Common myeloid progenitor, CD34-positive (primary cell): ENCODE data around the gene MOV10.

ENCODE experiments used
- CTCF ChIA-PET: fragments of 350-600 bp; sonication (Branson Sonifier 250); formaldehyde crosslinking; loops from one replicate; lab custom pipeline; 2021; ENCODE audit warnings: antibody characterized with exemption; lab: Charles Lee
- POLR2A ChIA-PET: fragments of 350-600 bp; sonication (Branson Sonifier 250); formaldehyde crosslinking; loops from one replicate; lab custom pipeline; 2021; ENCODE audit warnings: antibody characterized with exemption; lab: Charles Lee
- DNase-seq, 3 donors: peaks; one replicate each; pipeline versions ENCODE4 v3.0.0 to v3.0.0-alpha.2; 2013
- H3K27ac ChIP-seq, 2 experiments: 1 replicate in 1 of 2; 2 replicates in 1 of 2; pipeline ENCODE4 v1.7.0; 2013; ENCODE audit warnings: inconsistent platforms in 2 of 2, low read length in 2 of 2, mild to moderate bottlenecking in 2 of 2, low read depth in 1 of 2, moderate library complexity in 1 of 2; ENCODE audit not compliant: severe bottlenecking in 2 of 2, insufficient read depth in 1 of 2, poor library complexity in 1 of 2
- H3K27me3 ChIP-seq, 5 experiments: replicated peaks in 2 of 5; 1 replicate in 3 of 5; 2 replicates in 2 of 5; pipeline versions ENCODE4 v1.6.1 to v1.7.0; 2013; ENCODE audit warnings: low read length in 4 of 5, mild to moderate bottlenecking in 2 of 5, moderate library complexity in 2 of 5, inconsistent platforms in 1 of 5; ENCODE audit not compliant: insufficient read depth in 5 of 5, control insufficient read depth in 4 of 5
- H3K36me3 ChIP-seq, 4 experiments: 1 replicate in 2 of 4; 2 replicates in 2 of 4; pipeline versions ENCODE4 v1.6.1 to v1.7.0; 2013; ENCODE audit warnings: low read length in 3 of 4, control low read depth in 1 of 4, mild to moderate bottlenecking in 1 of 4; ENCODE audit not compliant: control insufficient read depth in 4 of 4, insufficient read depth in 4 of 4
- H3K4me1 ChIP-seq, 4 experiments: 1 replicate in 3 of 4; 2 replicates in 1 of 4; pipeline versions ENCODE4 v1.6.1 to v1.7.1; 2013; ENCODE audit warnings: low read length in 3 of 4, mild to moderate bottlenecking in 3 of 4, control low read depth in 1 of 4, inconsistent platforms in 1 of 4, moderate library complexity in 1 of 4; ENCODE audit not compliant: control insufficient read depth in 4 of 4, insufficient read depth in 4 of 4; ENCODE audit errors: control extremely low read depth in 1 of 4
- H3K4me3 ChIP-seq, 7 experiments: 1 replicate in 4 of 7; 2 replicates in 3 of 7; pipeline versions ENCODE4 v1.5.1 to v1.7.0; 2013; ENCODE audit warnings: mild to moderate bottlenecking in 7 of 7, low read length in 6 of 7, moderate library complexity in 6 of 7, inconsistent platforms in 2 of 7, low read depth in 2 of 7, control low read depth in 1 of 7; ENCODE audit not compliant: insufficient read depth in 4 of 7, control insufficient read depth in 1 of 7; ENCODE audit errors: extremely low read depth in 1 of 7
- H3K9me3 ChIP-seq, 5 experiments: 1 replicate in 4 of 5; 2 replicates in 1 of 5; pipeline versions ENCODE4 v1.6.1 to v1.7.1; 2013; ENCODE audit warnings: low read length in 4 of 5, mild to moderate bottlenecking in 2 of 5, inconsistent platforms in 1 of 5, low read depth in 1 of 5, moderate library complexity in 1 of 5; ENCODE audit not compliant: control insufficient read depth in 4 of 5, insufficient read depth in 2 of 5; ENCODE audit errors: control extremely low read depth in 1 of 5
- WGBS: methylation state at CpG from one replicate; pipeline ENCODE4 v1.1.5; 2013; ENCODE audit not compliant: insufficient coverage; 5-methylcytosine and 5-hydroxymethylcytosine counted together

The MOV10 gene

DNA sequence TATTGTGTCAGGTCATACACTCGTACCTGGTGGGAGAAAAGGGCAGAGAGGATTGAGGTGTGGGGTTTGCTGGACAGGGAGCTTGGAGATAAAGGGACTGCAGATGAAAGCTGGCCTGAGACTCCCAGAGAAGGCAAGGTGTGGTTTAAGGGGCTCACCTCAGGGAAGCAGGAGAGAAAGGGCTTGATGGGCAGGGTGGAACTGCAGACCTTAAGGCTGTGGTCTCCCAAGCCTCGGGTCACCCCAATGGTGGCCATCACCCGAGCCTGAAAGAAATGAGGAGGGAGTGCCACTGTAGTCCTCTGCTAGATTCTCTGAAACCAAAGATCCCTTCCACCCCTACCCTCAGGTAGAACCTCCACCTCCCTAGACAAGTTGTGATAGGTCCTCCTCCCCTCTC is 36.1 kb downstream of the MOV10 start:
- Histone ChIP-seq H3K4me3 (no peak overlapping the region), H3K27ac (no peak overlapping the region), H3K4me1 (peaks cover 0 to 35% (median 32%) of the 10 kb centered on the region in 4 experiments), H3K9me3 (no peaks in the 10 kb centered on the region), H3K36me3 (no peaks in the 10 kb centered on the region), H3K27me3 (peaks cover 0 to 9% (median 2%) of the 10 kb centered on the region in 5 experiments)
- CTCF ChIA-PET, result interaction anchor here (0.9 to 4.4 kb wide), 4 partner anchors 9 to 321 kb away, joined by 3 to 21 read pairs (median 8); a partner anchor contains a TSS
- POLR2A ChIA-PET, result no interaction called here
- 100% methylated on average over 1 of the region's 3 CpGs for WGBS
- DNase-seq, result no peak

DNA sequence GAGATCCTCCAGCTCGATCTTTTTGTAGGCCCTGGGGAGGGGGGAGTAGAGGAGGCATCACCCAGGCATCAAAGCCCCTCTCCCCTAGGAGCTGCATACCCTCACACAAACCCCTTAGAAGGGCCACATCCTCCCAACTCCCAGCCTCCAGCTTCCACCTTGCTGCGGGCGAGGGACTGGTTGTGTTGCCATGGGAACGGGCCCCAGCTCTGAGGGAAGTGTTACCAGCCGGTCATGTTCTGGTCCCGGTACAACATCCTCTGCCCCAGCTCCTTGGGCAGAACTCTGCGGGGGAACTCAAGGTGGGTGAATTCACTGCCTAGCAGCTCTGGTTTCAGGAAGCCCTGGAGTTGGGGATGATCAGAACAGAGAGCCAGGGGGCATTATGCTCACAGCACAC is 36.6 kb downstream of the MOV10 start:
- POLR2A ChIA-PET, result interaction anchor here (1.0 kb wide), 1 partner anchor 320 kb away, joined by 3 read pairs; no protein-coding TSS in a partner anchor
- 64% methylated on average over 4 of the region's 7 CpGs for WGBS
- H3K27me3 ChIP-seq, result peaks cover 0 to 9% (median 2%) of the 10 kb centered on the region in 5 experiments

DNA sequence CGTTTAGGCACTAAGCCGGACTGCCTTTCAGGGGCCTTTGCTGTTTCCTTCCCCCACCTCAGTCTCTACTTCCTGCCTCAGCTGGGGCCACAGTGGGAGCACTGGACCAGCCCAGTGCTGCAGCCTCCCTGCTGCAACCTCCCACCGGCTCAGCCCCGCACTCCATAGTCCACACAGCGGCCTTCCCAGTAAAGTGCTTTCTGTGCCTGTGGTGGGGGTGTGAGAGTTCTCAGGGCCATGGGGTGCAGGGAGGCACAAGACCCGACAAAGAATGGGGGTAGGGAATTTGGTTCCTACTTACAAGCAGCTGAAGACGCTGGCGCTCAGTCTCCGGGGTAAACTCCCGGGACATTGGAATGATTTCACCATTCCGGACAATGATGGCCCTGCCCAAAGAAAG is 37.2 kb downstream of the MOV10 start:
- H3K4me3 ChIP-seq, result no peak overlapping the region
- no peaks in the 10 kb centered on the region for H3K36me3 ChIP-seq
- peaks cover 0 to 9% (median 2%) of the 10 kb centered on the region in 5 experiments for H3K27me3 ChIP-seq
- 87% methylated on average over 8 of the region's 11 CpGs for WGBS
- CTCF ChIA-PET, result interaction anchor here (2.6 kb wide), 1 partner anchor 12 kb away, joined by 9 read pairs; no protein-coding TSS in a partner anchor
- H3K4me1 ChIP-seq, result peaks cover 0 to 33% (median 29%) of the 10 kb centered on the region in 4 experiments
- no peak overlapping the region for H3K27ac ChIP-seq
- H3K9me3 ChIP-seq, result no peaks in the 10 kb centered on the region
- DNase-seq, result no peak
- POLR2A ChIA-PET, result interaction anchor here (1.0 kb wide), 1 partner anchor 321 kb away, joined by 3 read pairs; no protein-coding TSS in a partner anchor

More for the DNA sequence above, 36.6 kb downstream of the MOV10 start:
- no peak for DNase-seq
- Histone ChIP-seq H3K9me3 (no peaks in the 10 kb centered on the region), H3K27ac (no peak overlapping the region), H3K36me3 (no peaks in the 10 kb centered on the region), H3K4me1 (peaks cover 0 to 35% (median 32%) of the 10 kb centered on the region in 4 experiments), H3K4me3 (no peak overlapping the region)
- CTCF ChIA-PET, result interaction anchor here (0.9 to 4.4 kb wide), 4 partner anchors 9 to 321 kb away, joined by 3 to 21 read pairs (median 8); a partner anchor contains a TSS

DNA sequence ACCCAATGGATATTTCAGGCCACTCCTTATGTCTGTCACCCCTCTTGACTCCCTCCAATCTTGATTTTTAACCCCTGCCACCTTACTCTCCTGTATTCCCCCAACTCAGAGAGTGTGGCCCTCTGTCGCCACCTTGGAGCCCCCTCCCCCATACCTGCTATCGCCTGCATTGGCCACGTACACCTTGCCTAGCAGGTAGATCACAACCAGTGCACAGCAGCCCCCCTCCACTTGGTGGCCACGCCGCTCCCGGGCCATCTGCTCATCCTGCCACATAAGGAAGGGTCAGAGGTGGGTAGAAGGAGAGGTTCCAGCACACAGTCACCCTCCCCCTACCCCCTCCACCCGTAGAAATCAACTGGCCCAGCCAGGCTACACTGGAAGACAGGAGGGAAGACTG is 37.7 kb downstream of the MOV10 start:
- H3K36me3 ChIP-seq, result no peaks in the 10 kb centered on the region
- peaks cover 0 to 31% (median 28%) of the 10 kb centered on the region in 4 experiments for H3K4me1 ChIP-seq
- ChIA-PET POLR2A (no interaction called here), CTCF (interaction anchor here (0.9 to 2.6 kb wide), 2 partner anchors 12 to 38 kb away, joined by 4 to 9 read pairs; partner anchors contain the start of gene MOV10)
- H3K27me3 ChIP-seq, result peaks cover 0 to 12% (median 3%) of the 10 kb centered on the region in 5 experiments
- no peak for DNase-seq
- no peak overlapping the region for H3K4me3 ChIP-seq
- H3K27ac ChIP-seq, result no peak overlapping the region
- H3K9me3 ChIP-seq, result no peaks in the 10 kb centered on the region
- WGBS, result 100% methylated on average over 3 of the region's 7 CpGs

DNA sequence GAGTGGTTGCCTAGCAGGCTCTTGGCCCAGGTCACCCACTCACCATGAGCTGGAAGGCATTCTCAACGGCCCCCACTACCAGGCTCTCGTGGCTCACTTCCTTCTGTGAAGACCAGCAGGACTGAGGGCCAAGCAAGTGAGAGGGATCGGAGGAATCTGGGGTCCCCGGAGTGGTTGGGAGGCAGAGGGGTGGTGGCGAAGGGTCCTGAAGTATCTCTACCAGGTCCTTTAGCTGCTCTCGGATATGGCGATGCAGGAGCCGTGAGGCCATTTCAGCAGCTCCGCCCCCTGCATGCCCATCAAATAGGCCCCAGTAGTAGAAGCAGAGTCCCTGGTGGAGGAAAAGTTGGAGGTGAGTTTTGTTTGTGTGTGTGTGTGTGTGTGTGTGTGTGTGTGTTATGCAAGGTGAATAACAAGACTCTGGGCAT is 38.3 kb downstream of the MOV10 start:
- CTCF ChIA-PET, result interaction anchor here (0.9 to 1.0 kb wide), 2 partner anchors 38 to 91 kb away, joined by 4 read pairs; partner anchors contain the start of gene MOV10
- Histone ChIP-seq H3K27me3 (peaks cover 0 to 15% (median 1%) of the 10 kb centered on the region in 5 experiments), H3K4me1 (peaks cover 0 to 27% (median 24%) of the 10 kb centered on the region in 4 experiments), H3K36me3 (no peaks in the 10 kb centered on the region), H3K9me3 (no peaks in the 10 kb centered on the region), H3K4me3 (no peak overlapping the region), H3K27ac (no peak overlapping the region)
- POLR2A ChIA-PET, result no interaction called here
- DNase-seq, result no peak
- 83% methylated on average over 7 of the region's 9 CpGs for WGBS

DNA sequence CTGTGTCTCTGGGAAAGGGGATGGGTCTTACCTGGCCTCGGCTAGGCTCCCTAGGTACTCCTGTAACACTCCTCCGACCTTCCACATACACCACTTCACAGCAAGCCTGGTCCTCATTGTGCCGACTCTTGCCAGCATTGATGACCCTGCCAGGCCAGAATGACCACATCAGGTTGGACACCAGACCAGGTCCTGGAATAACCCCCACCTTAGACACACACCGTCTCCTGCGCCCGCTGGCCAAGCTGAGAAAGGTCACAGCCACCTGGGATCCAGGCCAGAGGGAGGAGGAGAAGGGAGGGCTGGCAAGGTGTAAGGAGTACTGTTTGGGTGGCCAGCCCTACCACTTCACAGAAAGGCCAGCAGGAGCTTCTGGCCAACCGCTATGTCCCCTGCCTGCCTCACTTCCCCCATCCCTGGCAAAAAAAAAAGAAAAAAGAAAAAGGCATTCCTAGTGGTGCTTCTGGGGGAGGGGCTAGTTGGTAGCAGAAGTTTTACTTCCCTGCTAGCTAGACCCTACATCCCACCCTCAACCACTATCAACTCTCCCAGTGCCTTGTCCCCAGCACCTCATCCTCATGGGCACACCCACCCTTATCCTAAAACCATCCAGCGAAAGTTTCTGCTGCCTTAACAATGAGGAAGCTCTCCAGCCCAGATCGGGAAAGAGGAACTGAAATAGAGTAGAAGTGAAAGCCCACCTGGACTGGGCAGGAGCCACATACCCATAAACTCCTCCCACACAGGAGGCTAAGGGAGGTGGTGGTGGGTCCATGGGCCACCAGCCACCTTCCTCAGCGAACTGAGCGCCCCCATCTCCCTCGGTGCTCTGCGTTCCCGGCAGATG is 39.2 kb downstream of the MOV10 start:
- CTCF ChIA-PET, result interaction anchor here (0.6 to 3.7 kb wide), 7 partner anchors 10 to 323 kb away, joined by 3 to 30 read pairs (median 4); no protein-coding TSS in a partner anchor
- POLR2A ChIA-PET, result interaction anchor here (0.7 kb wide), 1 partner anchor 323 kb away, joined by 4 read pairs; no protein-coding TSS in a partner anchor
- Histone ChIP-seq H3K4me3 (peak overlapping the region; percentile 20 to 84 (median 61)), H3K27me3 (peaks cover 0 to 19% (median 0%) of the 10 kb centered on the region in 5 experiments), H3K36me3 (no peaks in the 10 kb centered on the region), H3K9me3 (no peaks in the 10 kb centered on the region), H3K4me1 (peaks cover 0 to 30% (median 25%) of the 10 kb centered on the region in 4 experiments), H3K27ac (no peak overlapping the region)
- DNase-seq, result peak; percentile 52 to 88 (median 80)
- WGBS, result 35% methylated on average over 8 of the region's 14 CpGs
